NCI-H446 treated with DMSO at 0.1 percent for 48 hours (cell line): ENCODE results near the gene TMEM132E.

Experiments
- DNase-seq: peaks from one replicate; lab custom pipeline; 2025; lab: John Stamatoyannopoulos, UW

The TMEM132E gene

DNA sequence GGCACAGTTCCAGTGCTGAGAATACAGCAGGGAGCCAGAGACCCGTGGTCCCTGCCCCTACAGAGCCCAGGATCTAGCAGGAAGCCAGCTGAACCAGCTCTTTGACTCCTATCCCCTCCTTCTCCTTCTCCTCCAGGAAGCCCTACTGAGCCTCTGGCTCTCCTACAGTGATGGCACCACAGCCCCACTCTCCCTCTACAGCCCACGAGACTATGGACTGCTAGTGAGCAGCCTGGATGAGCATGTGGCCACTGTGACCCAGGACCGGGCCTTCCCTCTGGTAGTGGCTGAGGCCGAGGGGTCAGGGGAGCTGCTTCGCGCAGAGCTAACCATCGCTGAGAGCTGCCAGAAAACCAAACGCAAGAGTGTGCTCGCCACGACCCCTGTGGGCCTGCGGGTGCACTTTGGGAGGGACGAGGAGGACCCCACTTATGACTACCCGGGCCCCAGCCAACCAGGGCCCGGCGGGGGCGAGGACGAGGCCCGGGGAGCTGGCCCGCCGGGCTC is 57.7 kb downstream of the TMEM132E start:
- no peak for DNase-seq

DNA sequence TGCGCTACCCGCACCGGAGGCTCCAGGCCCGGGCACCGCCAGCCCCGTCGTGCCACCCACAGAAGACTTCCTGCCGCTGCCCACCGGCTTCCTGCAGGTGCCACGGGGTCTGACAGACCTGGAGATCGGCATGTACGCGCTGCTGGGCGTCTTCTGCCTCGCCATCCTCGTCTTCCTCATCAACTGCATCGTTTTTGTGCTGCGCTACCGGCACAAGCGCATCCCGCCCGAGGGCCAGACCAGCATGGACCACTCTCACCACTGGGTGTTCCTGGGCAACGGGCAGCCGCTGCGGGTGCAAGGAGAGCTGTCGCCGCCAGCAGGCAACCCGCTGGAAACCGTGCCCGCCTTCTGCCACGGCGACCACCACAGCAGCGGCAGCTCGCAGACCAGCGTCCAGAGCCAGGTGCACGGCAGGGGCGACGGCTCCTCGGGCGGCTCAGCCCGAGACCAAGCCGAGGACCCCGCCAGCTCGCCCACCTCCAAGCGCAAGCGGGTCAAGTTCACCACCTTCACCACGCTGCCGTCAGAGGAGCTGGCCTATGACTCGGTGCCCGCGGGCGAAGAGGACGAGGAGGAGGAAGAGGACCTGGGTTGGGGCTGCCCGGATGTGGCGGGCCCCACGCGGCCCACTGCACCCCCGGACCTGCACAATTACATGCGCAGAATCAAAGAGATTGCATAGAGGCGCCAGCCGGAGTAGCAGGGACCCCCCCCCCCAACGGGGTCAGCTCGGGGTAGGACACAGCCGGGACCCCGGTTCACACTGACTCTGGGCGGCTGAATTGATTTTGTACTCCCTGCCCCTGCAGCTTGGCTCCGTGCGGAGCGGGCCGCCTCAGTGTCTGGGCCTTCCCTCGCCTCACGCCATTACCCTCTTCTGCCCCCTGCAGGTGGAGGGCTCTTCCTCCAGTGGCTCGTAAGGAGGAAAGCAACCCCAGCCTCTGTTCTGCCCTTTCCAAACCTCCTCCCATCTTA is 58.5 kb downstream of the TMEM132E start:
- no peak for DNase-seq

DNA sequence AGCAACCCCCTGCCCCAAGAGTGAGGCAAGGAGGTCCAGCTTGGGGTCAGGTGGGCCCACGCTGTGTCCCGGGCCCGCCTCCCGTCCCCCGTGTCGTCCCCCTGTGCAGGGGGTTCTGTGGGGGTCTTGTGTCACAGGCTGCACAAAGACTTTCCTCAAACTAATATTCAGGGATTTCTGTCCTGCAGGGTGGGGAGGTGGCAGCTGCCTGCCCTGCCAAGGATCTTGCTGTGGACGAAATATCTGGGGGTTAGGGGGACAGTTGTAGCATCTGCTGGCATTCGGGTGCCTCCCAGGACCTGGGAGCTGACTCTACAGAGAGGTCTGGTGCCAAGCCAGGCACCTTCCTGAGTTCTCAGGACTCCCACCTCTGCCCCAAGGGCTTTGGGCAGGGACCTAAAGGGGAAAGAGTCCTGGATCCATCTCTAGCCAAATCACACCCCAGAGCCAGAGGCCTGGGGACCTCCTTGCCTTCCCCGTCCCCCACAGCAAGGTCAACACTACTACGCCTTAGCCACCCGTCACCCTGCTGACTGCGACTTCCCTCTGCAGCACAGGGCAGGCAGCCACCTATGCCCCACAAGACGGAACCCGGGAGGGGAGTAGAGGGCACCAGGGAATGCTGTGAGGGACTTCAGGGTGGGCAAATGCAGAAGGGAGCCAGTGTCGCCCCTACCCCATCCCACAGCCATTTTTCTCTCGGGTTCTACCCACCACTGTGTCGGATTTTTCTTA is 59.3 kb downstream of the TMEM132E start:
- DNase-seq, result no peak

DNA sequence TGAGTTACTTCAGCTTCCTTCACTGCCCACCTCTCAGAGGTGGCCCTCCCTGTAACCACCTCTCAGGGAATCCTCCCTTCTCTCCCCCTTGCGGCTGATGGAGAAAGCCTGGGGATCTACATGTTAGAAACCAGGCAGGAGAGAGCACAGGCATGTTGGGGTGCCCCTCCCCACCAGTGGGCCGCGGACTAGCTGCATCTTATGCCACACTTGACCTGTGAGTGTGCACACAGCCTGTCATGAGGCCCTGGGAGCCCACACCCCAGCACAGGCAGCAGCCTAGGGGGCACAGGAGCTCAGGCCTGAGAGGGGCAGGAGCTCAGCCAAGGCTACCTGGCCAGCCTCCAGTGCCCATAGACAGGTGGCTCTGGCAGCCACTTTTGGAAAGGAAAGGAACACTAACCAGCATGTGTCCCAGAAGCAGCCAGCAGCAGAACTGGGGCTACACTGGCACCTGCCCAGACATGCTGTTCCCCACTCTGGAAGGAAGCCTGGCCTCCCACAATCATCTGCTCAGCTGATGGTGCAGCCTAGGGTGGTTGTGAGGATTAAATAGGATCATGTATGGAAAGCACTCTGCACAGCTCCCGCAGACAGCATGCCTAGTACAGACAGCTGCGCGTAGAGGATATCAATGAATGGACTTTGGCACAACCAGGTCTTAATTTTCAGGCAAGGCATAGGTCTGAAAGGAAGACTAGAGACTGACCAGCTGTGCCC is 60.5 kb downstream of the TMEM132E start:
- no peak for DNase-seq

DNA sequence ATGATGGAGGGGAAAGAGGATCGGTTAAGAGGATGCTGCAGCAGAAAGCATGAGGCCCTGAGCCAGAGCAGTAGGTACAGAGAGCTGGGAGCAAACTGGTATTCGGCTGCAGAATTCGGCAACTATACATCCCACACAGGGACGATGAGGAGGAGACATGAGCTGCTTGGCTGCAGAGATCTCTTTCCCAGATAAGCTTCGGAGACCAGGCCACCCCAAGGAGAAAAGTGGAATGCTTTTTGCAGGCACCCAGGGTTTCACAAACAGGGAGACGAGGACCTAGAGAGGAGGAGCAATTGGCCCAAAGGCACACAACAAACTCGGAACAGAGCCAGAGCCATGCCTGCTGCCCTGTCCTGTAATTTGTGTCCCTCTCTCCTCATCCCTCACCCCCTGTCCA is 62.0 kb downstream of the TMEM132E start:
- no peak for DNase-seq

DNA sequence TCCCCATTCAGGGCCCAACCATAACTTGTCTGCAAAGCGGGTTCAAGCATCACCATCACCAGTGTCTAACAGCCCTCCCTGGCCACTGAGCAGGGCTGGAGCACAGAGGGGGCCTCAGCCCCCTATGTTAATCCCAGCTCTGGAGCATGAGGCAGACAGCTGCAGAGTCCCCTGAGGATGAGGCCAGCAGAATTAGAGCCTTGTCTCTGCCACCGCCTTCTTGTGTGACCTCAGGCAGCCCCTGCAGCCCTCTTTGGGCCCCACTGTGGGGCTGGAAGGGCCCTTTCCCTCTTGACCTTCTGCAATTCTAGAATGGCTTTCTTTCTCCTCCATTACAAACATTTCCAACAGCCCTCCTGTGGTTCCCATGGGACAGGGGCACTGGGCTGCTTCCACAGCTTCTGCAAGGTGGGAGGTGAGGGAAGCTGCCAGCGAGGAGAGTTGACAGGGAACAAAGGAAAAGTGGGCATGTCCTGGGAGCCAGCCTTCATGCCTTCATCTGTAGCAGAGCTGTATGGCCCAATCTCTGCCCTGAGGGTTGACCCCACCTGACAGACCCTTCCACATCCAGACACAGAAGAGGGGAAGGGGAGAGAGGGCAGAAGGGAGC is 65.7 kb downstream of the TMEM132E start:
- no peak for DNase-seq

DNA sequence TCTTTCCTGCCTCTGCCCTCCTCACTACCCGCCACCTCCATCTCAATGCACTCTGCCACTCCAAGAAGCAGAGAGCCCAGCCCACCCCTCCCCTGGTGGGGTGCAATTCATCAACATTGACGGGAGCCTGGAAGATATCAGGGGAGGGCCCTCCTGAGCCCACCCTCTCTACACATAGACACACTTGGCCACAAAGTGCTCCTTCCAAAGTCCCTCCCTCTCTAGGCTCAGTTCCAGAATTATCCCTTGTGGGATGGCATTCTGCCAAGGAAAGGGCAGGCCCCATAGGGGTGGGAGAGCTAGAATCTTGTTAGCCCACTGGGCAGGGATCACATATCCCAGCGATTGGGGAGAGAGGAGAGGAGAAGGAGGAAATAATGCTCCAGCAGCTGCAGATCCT is 66.2 kb downstream of the TMEM132E start:
- DNase-seq, result no peak

DNA sequence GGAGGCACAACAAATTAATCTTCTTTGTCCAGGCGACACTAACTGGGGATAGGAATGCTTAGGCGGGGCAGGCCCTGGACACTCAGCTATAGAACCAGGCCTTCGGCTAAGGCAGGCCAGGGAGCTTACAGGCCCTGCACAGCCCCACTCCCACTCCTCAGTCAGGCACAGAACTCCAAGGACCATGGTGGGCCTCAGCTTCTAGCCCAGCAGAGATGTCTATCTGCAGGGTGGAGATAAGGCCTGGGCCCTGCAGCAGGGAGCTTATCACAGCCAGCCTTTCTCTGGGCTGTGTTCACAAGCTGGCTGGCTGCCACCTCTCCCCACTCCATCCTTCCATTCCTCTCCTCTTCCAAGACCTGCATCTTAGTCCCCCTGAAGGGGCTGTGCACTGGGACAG is 68.1 kb downstream of the TMEM132E start:
- no peak for DNase-seq

DNA sequence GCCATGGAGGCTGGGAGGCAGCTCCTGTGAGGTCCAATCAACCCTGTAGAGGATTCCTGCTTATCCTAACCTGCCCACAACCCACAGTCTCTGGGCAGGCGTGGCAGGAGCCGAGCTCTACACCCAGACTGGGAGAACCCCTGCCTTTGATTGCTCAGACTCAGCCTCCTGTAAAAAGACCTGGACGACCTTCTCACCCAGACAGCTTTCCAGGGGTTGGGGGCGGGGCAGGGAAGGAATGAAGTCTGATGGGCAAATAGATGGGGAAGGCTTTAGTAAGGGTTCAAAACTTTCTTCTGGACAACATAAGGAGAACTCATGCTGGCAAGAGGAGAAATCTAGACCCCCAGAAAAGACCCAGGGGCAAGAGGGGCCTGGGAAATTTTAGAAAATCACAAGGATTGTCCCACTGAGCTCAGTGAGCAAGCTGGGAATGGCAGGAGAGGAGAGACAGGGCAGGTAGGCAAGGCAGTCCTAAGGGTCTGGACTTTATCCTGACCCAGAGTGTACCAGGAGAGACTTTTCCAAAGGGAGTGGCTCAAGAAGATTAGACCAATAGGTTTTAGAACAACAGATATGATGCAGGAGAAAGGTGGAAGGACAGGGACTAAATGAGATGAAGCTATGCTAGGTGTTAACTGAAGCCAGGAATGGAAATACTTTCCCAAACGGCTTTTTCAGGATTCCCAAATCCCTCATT is 70.8 kb downstream of the TMEM132E start:
- DNase-seq, result no peak

DNA sequence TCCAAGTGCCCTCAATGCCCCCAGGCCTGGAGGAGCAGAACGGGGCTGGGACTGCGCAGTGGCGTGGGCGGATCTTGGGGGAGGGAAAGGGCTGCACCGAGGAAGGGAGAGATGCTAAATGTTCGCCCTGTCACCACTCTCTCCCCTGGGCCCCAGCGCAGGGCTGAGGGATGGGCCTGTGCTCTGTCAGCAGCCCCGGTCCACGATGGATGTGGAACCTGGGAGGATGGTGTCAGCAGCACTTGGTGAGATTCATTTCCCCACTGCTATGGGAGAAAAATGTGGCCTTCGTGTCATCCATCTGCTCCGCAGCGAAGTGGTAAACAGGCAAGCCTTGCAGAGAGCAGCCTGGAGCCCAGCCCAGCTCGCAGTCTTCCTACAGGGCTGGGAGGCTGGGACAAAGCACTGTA is 72.0 kb downstream of the TMEM132E start:
- no peak for DNase-seq

DNA sequence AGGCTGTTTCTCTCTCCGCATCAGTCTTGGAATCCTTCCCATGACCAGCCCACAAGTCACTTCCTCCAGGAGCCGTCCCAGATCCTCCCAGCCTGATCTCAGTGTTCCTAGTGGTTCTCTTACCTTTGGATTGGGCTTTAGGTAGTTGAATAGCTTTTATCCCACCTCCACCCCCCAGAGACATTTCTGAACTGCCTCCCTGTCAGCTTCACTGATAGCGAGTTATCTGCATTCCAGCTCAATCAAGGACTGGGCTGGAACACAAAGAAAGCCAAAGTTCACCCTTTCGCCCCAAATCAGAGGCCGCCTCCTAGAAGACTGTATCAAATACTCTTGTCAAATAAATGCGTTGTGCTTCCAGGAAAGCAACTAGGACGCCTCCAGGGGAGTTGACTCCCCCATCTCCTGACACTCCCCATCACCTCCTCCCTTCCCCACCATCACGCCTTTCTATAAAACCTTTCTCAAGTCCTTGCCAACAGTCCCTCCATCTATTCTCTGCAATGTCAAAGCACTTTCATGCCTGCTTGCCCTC is 72.7 kb downstream of the TMEM132E start:
- DNase-seq, result no peak

DNA sequence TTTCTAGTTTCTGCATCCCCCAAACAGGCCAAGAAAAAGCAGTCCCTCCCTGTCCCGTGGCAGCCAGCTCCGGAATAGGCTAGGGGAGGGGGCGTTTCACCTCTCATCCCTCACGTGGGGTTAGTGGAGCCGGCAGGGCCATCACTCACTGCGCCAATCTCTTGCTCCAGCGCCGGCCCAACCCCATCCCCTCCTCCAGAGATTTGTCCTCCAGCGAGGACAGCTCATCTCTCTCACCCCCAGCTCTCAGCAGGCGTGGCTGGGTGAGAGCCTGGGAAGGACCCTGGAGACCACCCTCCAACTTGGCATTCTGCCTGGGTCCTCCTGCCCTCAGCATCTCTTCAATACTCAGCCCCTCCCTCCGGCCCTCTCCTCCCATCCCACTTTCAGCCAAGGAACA is 74.1 kb downstream of the TMEM132E start:
- DNase-seq, result no peak

DNA sequence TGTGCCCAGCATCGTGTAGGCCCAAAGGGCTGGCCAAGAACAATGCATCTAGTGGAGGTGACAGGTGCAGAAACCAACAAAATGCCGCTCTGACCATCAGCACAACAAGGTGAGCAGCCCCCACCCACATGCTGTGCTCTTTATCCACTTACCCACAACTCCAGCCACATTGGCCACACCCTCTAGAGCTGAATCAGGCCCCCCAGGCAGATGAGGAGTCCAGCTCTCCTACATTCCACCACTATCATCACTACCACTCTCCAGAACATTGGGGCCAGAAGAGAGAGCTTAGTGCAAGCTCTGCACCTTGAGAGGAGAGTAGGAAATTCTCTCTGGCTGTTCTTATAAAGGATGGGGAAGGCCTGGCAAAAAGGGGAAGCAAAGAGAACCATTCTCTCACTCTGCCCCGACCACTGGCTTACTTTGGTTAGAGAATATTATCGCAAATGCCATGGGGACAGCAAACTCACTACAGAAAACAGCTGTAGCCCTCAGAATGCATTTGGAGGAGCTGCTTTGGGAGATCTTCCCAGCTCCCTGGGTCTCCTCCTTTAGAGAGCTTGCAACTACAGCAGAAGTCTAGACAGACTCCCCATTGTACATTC is 75.0 kb downstream of the TMEM132E start:
- DNase-seq, result no peak

DNA sequence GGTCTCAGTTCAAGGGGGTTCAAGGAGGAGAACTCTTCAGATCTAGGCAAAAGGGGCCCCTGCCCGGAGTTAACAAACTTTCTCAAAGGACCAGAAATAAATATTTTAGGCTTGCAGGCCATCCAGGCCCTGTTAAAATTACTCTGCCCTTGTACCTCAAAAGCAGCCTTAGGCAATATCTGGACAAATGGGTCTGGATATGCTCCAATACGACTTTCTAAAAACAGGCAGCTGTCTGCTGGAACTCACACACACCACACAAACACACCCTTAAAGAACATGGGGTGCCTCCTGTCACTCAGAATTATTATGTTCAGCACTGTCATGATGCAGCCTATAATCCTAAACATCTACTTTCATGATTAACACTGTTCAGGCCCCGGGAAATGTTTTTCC is 75.5 kb downstream of the TMEM132E start:
- DNase-seq, result no peak

DNA sequence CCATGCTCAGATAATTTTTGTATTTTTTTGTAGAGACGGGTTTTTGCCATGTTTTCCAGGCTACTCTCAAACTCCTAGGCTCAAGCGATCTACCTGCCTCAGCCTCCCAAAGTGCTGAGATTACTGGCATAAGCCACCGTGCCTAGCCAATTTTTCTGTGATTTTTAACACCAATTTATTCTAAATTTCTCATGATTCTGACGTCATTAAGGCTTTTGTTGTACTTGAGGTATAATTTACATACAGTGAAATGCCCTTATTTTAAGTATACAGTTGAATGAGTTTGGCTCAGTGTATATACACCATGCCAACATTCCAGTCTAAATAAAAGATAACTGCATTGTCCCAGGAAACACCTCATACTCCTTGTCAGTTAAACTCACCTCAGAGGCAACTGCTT is 77.4 kb downstream of the TMEM132E start:
- no peak for DNase-seq

DNA sequence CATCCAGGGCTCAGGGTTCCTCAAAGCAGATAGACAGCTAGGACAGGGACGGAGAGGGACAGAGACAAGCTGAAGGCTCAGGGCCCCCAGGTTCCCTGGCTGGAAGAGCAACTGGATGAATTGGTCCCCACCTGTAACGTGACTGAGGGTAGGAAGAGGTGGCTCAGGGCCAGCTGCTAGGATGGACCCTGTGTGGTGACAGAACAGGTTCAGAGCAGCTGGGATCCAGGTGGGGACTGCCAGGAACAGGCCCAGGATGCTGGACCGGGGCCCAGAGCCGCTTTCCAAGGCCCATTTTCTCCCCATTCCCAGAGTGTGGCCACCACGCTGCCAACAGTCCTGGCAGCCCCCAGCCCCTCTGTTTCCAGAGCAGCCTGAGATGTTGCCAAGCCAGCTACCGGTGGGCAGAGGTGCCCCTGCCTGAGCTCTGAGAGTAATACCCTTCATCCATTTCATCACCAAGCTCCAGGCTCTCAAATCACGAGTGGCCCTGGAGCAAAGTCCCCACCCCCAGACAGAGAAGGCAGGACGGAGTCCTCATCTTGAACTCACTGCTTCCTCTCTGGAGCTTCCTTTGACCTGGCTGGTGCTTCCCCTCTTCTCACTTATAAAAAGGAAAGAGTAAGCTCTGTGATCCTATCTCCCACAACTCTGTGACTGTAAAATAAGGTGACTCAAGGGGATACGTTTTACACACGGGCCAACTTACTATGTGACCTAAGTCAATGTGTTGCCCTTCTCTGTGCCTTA is 79.6 kb downstream of the TMEM132E start:
- DNase-seq, result no peak

DNA sequence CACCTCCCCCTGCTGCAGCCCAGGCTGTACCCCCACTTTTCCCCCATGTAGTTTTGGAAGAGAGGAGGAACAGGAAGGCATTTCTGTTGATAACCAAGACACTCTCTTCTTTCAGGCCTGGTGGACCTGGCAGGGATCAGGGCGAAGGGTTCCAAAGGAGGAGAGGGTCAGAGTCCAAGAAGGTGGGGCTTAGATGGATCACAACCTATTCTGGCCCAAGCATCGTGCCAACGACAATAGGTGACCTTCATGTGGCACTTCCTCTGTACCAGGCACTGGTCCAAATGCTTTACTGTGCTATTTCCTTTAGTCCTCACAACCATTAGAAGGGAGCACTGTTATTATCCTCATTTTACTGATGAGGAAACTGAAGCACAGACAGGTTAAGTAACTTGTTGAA is 84.3 kb downstream of the TMEM132E start:
- no peak for DNase-seq

DNA sequence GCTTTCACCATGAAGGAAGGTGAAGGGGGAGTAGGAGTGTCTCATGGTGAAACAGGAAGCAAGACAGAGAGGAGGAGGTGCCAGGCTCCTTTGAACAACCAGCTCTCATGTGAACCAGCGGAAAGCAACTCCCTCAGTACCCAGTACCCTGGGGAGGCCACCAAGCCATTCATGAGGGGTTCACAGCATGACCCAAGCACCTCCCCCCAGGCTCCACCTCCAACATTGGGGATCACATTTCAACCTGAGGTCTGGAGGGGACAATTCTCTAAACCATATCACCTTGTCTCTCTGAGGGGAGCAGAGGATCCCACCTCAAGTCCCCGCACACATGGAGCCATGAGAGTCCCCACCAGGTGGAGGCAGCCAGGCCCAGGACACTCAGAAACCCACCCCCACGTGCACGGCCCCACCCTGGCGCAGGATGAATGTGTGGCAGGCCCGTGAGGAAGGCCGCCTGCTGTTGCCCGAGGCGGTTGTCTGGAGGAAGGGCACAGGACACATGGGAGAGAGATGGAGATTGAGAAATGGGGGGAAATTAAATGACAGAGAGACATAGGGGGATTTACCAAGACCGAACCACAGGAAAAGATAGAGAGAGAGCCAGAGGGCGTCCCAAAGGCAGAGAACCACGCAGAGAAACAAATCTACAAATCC is 85.9 kb downstream of the TMEM132E start:
- DNase-seq, result no peak
